HCT116 (cell line): Measurements from ENCODE around the gene ELOVL4. TPM values are rescaled to one million over a fixed set of nuclear protein-coding genes. Genes with fewer than 3 reads are reported as not detected.

Source experiments
- ATAC-seq: fragments of 200-7000 bp; cut with Tn5 transposase; 2 replicates; pipeline ENCODE4 v1.9.1; 2020; ENCODE audit warnings: mild to moderate bottlenecking, moderate library complexity
- BruUV-seq: library from RNA; stranded (reverse); fragments of 400-500 nt; replicated peaks from 2 replicates; lab custom pipeline; 2021; lab: Mats Ljungman, UMichigan
- CTCF ChIA-PET: fragments of 300-600 bp; sonication (Branson Sonifier 250); formaldehyde crosslinking; loops from one replicate; lab custom pipeline; 2021; ENCODE audit warnings: antibody characterized with exemption; lab: Charles Lee
- POLR2A ChIA-PET: fragments of 300-600, 350-600 bp; sonication (Branson Sonifier 250); formaldehyde crosslinking; loops from one replicate; lab custom pipeline; 2021; ENCODE audit warnings: antibody characterized with exemption; lab: Charles Lee
- RAD21 ChIA-PET, 2 experiments: fragments of 300-600 bp; sonication (Branson Sonifier 250); formaldehyde crosslinking; loops; one replicate each; lab custom pipeline; 2023; ENCODE audit warnings: low total read pairs in 2 of 2; ENCODE audit not compliant: uncharacterized antibody in 2 of 2, unreplicated experiment in 2 of 2, low non-redundant PET in 1 of 2; lab: Charles Lee
- DNase-seq: peaks from one replicate; pipeline ENCODE4 v3.0.0-alpha.2; 2010; ENCODE audit warnings: low read depth, low spot score
- H2AFZ ChIP-seq: fragments of 200-600 bp; shearing (Covaris generic), sonication (generic); 2 replicates; pipeline ENCODE4 v1.6.1; 2017; ENCODE audit warnings: low read depth, mixed run types, mixed read lengths, antibody characterized with exemption, low read length; ENCODE audit not compliant: poor library complexity, severe bottlenecking
- H3K27ac ChIP-seq: 2 replicates; pipeline ENCODE4 v1.5.1; 2012; ENCODE audit warnings: low read depth, low read length
- H3K27me3 ChIP-seq: fragments of 200-600 bp; sonication (generic); 2 replicates; pipeline ENCODE4 v1.6.1; 2016; ENCODE audit warnings: mixed run types, low read length, mixed read lengths; ENCODE audit not compliant: insufficient read depth
- H3K36me3 ChIP-seq, 2 experiments: fragments of 200-500 bp in 1 of 2; fragments of 200-600 bp in 1 of 2; sonication (Bioruptor generic) in 1 of 2; sonication (generic) in 1 of 2; 2 replicates each; pipeline versions ENCODE4 v1.5.1 to v1.6.1; 2014 to 2016; ENCODE audit warnings: low read length in 2 of 2, inconsistent platforms in 1 of 2, mixed read lengths in 1 of 2, mixed run types in 1 of 2; ENCODE audit not compliant: insufficient read depth in 2 of 2, control insufficient read depth in 1 of 2
- H3K4me1 ChIP-seq, 2 experiments: fragments of 200-600 bp in 1 of 2; sonication (generic) in 1 of 2; 2 replicates each; pipeline versions ENCODE4 v1.5.1 to v1.6.1; 2012 to 2017; ENCODE audit warnings: low read length in 2 of 2, inconsistent platforms in 1 of 2, mild to moderate bottlenecking in 1 of 2, mixed read lengths in 1 of 2, mixed run types in 1 of 2, moderate library complexity in 1 of 2; ENCODE audit not compliant: insufficient read depth in 2 of 2, control insufficient read depth in 1 of 2
- H3K4me2 ChIP-seq: fragments of 200-600 bp; sonication (generic); 2 replicates; pipeline ENCODE4 v1.6.1; 2017; ENCODE audit warnings: mixed run types, low read length, mixed read lengths
- H3K4me3 ChIP-seq, 2 experiments: fragments of 200-600 bp in 1 of 2; sonication (generic) in 1 of 2; replicated peaks in 1 of 2; 2 replicates each; pipeline ENCODE4 v1.5.1; 2011 to 2016; ENCODE audit warnings: low read length in 2 of 2, control low read depth in 1 of 2, low read depth in 1 of 2, mild to moderate bottlenecking in 1 of 2, mixed read lengths in 1 of 2, mixed run types in 1 of 2
- H3K79me2 ChIP-seq: fragments of 200-600 bp; sonication (generic); 2 replicates; pipeline ENCODE4 v1.6.1; 2017; ENCODE audit warnings: mild to moderate bottlenecking, mixed run types, low read length, moderate library complexity, mixed read lengths; ENCODE audit not compliant: insufficient read depth
- H3K9ac ChIP-seq: fragments of 200-600 bp; sonication (generic); 2 replicates; pipeline ENCODE4 v1.6.1; 2016; ENCODE audit warnings: low read length, mixed read lengths
- H3K9me2 ChIP-seq: fragments of 200-600 bp; sonication (generic), shearing (Covaris generic); 2 replicates; pipeline ENCODE4 v1.6.1; 2017; ENCODE audit warnings: mixed run types, mild to moderate bottlenecking, moderate library complexity; ENCODE audit not compliant: insufficient read depth
- H3K9me3 ChIP-seq, 2 experiments: fragments of 200-500 bp in 1 of 2; fragments of 200-600 bp in 1 of 2; sonication (Bioruptor generic) in 1 of 2; sonication (generic) in 1 of 2; 2 replicates each; pipeline ENCODE4 v1.6.1; 2014 to 2017; ENCODE audit warnings: low read length in 2 of 2, mixed read lengths in 2 of 2, inconsistent platforms in 1 of 2, low read depth in 1 of 2, mild to moderate bottlenecking in 1 of 2, mixed run types in 1 of 2, moderate library complexity in 1 of 2; ENCODE audit not compliant: control insufficient read depth in 1 of 2, insufficient read depth in 1 of 2
- H4K20me1 ChIP-seq: fragments of 200-600 bp; sonication (generic), shearing (Covaris generic); 2 replicates; pipeline ENCODE4 v1.6.1; 2017; ENCODE audit warnings: mixed run types, mild to moderate bottlenecking, moderate library complexity; ENCODE audit not compliant: insufficient read depth
- ATF3 ChIP-seq: IDR thresholded peaks from 2 replicates; pipeline ENCODE4 v1.6.1; 2012
- CBX3 ChIP-seq: IDR thresholded peaks from 2 replicates; pipeline ENCODE4 v1.6.1; 2012; ENCODE audit warnings: low read depth
- CEBPB ChIP-seq: IDR thresholded peaks from 2 replicates; pipeline ENCODE4 v1.6.1; 2012; ENCODE audit warnings: low read depth
- EZH2phosphoT487 ChIP-seq: fragments of 200-600 bp; IDR thresholded peaks from 2 replicates; pipeline ENCODE4 v1.6.1; 2018; ENCODE audit warnings: antibody characterized with exemption, borderline replicate concordance
- POLR2A ChIP-seq: IDR thresholded peaks from 2 replicates; pipeline ENCODE4 v1.7.0; 2011; ENCODE audit warnings: borderline replicate concordance; ENCODE audit not compliant: insufficient read depth, insufficient read length; ENCODE audit errors: extremely low read depth
- RAD21 ChIP-seq: IDR thresholded peaks from 2 replicates; pipeline ENCODE4 v1.6.1; 2012; ENCODE audit warnings: low read depth, mild to moderate bottlenecking
- REST ChIP-seq: IDR thresholded peaks from 2 replicates; pipeline ENCODE4 v1.6.1; 2012; ENCODE audit warnings: low read depth
- SIN3A ChIP-seq: IDR thresholded peaks from 2 replicates; pipeline ENCODE4 v1.6.1; 2012; ENCODE audit warnings: low read depth
- YY1 ChIP-seq: IDR thresholded peaks from 2 replicates; pipeline ENCODE4 v1.6.1; 2011; ENCODE audit warnings: low read length, low read depth, moderate library complexity, mild to moderate bottlenecking; ENCODE audit not compliant: insufficient replicate concordance; ENCODE audit errors: extremely low read depth
- ZBTB33 ChIP-seq: IDR thresholded peaks from 2 replicates; pipeline ENCODE4 v1.6.1; 2011; ENCODE audit warnings: mild to moderate bottlenecking, low read length, moderate library complexity; ENCODE audit not compliant: insufficient replicate concordance; ENCODE audit errors: extremely low read depth
- intact Hi-C: fragments of 100-400 bp; cut with micrococcal nuclease; formaldehyde crosslinking; loops from 2 replicates; pipeline ENCODE4 v1.10.0; 2022
- total RNA-seq: library from RNA; stranded (reverse); gene quantifications from one replicate; pipeline ENCODE4 v1.2.1, GENCODE V29; 2021; ENCODE audit not compliant: unreplicated experiment

The ELOVL4 gene
- total RNA-seq, 1 experiment from 2014 or later: not detected

GRCh38 chr6:79878142-79878748 lies 69.1 kb downstream of the ELOVL4 start:
- Histone ChIP-seq H3K79me2 (no peaks in the 10 kb centered on the region), H3K27ac (no peak overlapping the region), H2AFZ (no peak overlapping the region), H3K4me2 (no peak overlapping the region), H3K9me3 (no peaks in the 10 kb centered on the region), H3K27me3 (no peaks in the 10 kb centered on the region), H3K9ac (no peak overlapping the region), H3K9me2 (no peaks in the 10 kb centered on the region), H4K20me1 (no peaks in the 10 kb centered on the region), H3K36me3 (no peaks in the 10 kb centered on the region), H3K4me3 (no peak overlapping the region), H3K4me1 (no peaks in the 10 kb centered on the region)
- BruUV-seq: no TSS peak
- intact Hi-C loops: no loop called here
- ChIA-PET CTCF (no interaction called here), POLR2A (no interaction called here), RAD21 (no interaction called here)
- TF ChIP-seq SIN3A: no peak
- TF ChIP-seq CBX3: no peak
- no peak for TF ChIP-seq YY1
- TF ChIP-seq POLR2A: no peak
- TF ChIP-seq RAD21: no peak
- TF ChIP-seq ZBTB33: no peak
- no peak for TF ChIP-seq REST
- TF ChIP-seq ATF3: no peak
- no peak for TF ChIP-seq EZH2phosphoT487
- no peak for TF ChIP-seq CEBPB
- no peak for DNase-seq
- 0 out of 2 replicates have a peak, but pooled peaks have one; percentile 27 for ATAC-seq
